HCT116 (cell line): Measurements from ENCODE around the gene HK3. TPM values are rescaled to one million over a fixed set of nuclear protein-coding genes. Genes with fewer than 3 reads are reported as not detected.

Experiments used
- ATAC-seq: fragments of 200-7000 bp; cut with Tn5 transposase; 2 replicates; pipeline ENCODE4 v1.9.1; 2020; ENCODE audit warnings: mild to moderate bottlenecking, moderate library complexity
- BruUV-seq: library from RNA; stranded (reverse); fragments of 400-500 nt; replicated peaks from 2 replicates; lab custom pipeline; 2021; lab: Mats Ljungman, UMichigan
- CTCF ChIA-PET: fragments of 300-600 bp; sonication (Branson Sonifier 250); formaldehyde crosslinking; loops from one replicate; lab custom pipeline; 2021; ENCODE audit warnings: antibody characterized with exemption; lab: Charles Lee
- POLR2A ChIA-PET: fragments of 300-600, 350-600 bp; sonication (Branson Sonifier 250); formaldehyde crosslinking; loops from one replicate; lab custom pipeline; 2021; ENCODE audit warnings: antibody characterized with exemption; lab: Charles Lee
- RAD21 ChIA-PET, 2 experiments: fragments of 300-600 bp; sonication (Branson Sonifier 250); formaldehyde crosslinking; loops; one replicate each; lab custom pipeline; 2023; ENCODE audit warnings: low total read pairs in 2 of 2; ENCODE audit not compliant: uncharacterized antibody in 2 of 2, unreplicated experiment in 2 of 2, low non-redundant PET in 1 of 2; lab: Charles Lee
- DNase-seq: peaks from one replicate; pipeline ENCODE4 v3.0.0-alpha.2; 2010; ENCODE audit warnings: low read depth, low spot score
- H2AFZ ChIP-seq: fragments of 200-600 bp; shearing (Covaris generic), sonication (generic); 2 replicates; pipeline ENCODE4 v1.6.1; 2017; ENCODE audit warnings: low read depth, mixed run types, mixed read lengths, antibody characterized with exemption, low read length; ENCODE audit not compliant: poor library complexity, severe bottlenecking
- H3K27ac ChIP-seq: 2 replicates; pipeline ENCODE4 v1.5.1; 2012; ENCODE audit warnings: low read depth, low read length
- H3K27me3 ChIP-seq: fragments of 200-600 bp; sonication (generic); 2 replicates; pipeline ENCODE4 v1.6.1; 2016; ENCODE audit warnings: mixed run types, low read length, mixed read lengths; ENCODE audit not compliant: insufficient read depth
- H3K36me3 ChIP-seq, 2 experiments: fragments of 200-500 bp in 1 of 2; fragments of 200-600 bp in 1 of 2; sonication (Bioruptor generic) in 1 of 2; sonication (generic) in 1 of 2; 2 replicates each; pipeline versions ENCODE4 v1.5.1 to v1.6.1; 2014 to 2016; ENCODE audit warnings: low read length in 2 of 2, inconsistent platforms in 1 of 2, mixed read lengths in 1 of 2, mixed run types in 1 of 2; ENCODE audit not compliant: insufficient read depth in 2 of 2, control insufficient read depth in 1 of 2
- H3K4me1 ChIP-seq, 2 experiments: fragments of 200-600 bp in 1 of 2; sonication (generic) in 1 of 2; 2 replicates each; pipeline versions ENCODE4 v1.5.1 to v1.6.1; 2012 to 2017; ENCODE audit warnings: low read length in 2 of 2, inconsistent platforms in 1 of 2, mild to moderate bottlenecking in 1 of 2, mixed read lengths in 1 of 2, mixed run types in 1 of 2, moderate library complexity in 1 of 2; ENCODE audit not compliant: insufficient read depth in 2 of 2, control insufficient read depth in 1 of 2
- H3K4me2 ChIP-seq: fragments of 200-600 bp; sonication (generic); 2 replicates; pipeline ENCODE4 v1.6.1; 2017; ENCODE audit warnings: mixed run types, low read length, mixed read lengths
- H3K4me3 ChIP-seq, 2 experiments: fragments of 200-600 bp in 1 of 2; sonication (generic) in 1 of 2; replicated peaks in 1 of 2; 2 replicates each; pipeline ENCODE4 v1.5.1; 2011 to 2016; ENCODE audit warnings: low read length in 2 of 2, control low read depth in 1 of 2, low read depth in 1 of 2, mild to moderate bottlenecking in 1 of 2, mixed read lengths in 1 of 2, mixed run types in 1 of 2
- H3K79me2 ChIP-seq: fragments of 200-600 bp; sonication (generic); 2 replicates; pipeline ENCODE4 v1.6.1; 2017; ENCODE audit warnings: mild to moderate bottlenecking, mixed run types, low read length, moderate library complexity, mixed read lengths; ENCODE audit not compliant: insufficient read depth
- H3K9ac ChIP-seq: fragments of 200-600 bp; sonication (generic); 2 replicates; pipeline ENCODE4 v1.6.1; 2016; ENCODE audit warnings: low read length, mixed read lengths
- H3K9me2 ChIP-seq: fragments of 200-600 bp; sonication (generic), shearing (Covaris generic); 2 replicates; pipeline ENCODE4 v1.6.1; 2017; ENCODE audit warnings: mixed run types, mild to moderate bottlenecking, moderate library complexity; ENCODE audit not compliant: insufficient read depth
- H3K9me3 ChIP-seq, 2 experiments: fragments of 200-500 bp in 1 of 2; fragments of 200-600 bp in 1 of 2; sonication (Bioruptor generic) in 1 of 2; sonication (generic) in 1 of 2; 2 replicates each; pipeline ENCODE4 v1.6.1; 2014 to 2017; ENCODE audit warnings: low read length in 2 of 2, mixed read lengths in 2 of 2, inconsistent platforms in 1 of 2, low read depth in 1 of 2, mild to moderate bottlenecking in 1 of 2, mixed run types in 1 of 2, moderate library complexity in 1 of 2; ENCODE audit not compliant: control insufficient read depth in 1 of 2, insufficient read depth in 1 of 2
- H4K20me1 ChIP-seq: fragments of 200-600 bp; sonication (generic), shearing (Covaris generic); 2 replicates; pipeline ENCODE4 v1.6.1; 2017; ENCODE audit warnings: mixed run types, mild to moderate bottlenecking, moderate library complexity; ENCODE audit not compliant: insufficient read depth
- CBX3 ChIP-seq: IDR thresholded peaks from 2 replicates; pipeline ENCODE4 v1.6.1; 2012; ENCODE audit warnings: low read depth
- CEBPB ChIP-seq: IDR thresholded peaks from 2 replicates; pipeline ENCODE4 v1.6.1; 2012; ENCODE audit warnings: low read depth
- EZH2phosphoT487 ChIP-seq: fragments of 200-600 bp; IDR thresholded peaks from 2 replicates; pipeline ENCODE4 v1.6.1; 2018; ENCODE audit warnings: antibody characterized with exemption, borderline replicate concordance
- JUND ChIP-seq: IDR thresholded peaks from 2 replicates; pipeline ENCODE4 v1.6.1; 2012
- RAD21 ChIP-seq: IDR thresholded peaks from 2 replicates; pipeline ENCODE4 v1.6.1; 2012; ENCODE audit warnings: low read depth, mild to moderate bottlenecking
- SIN3A ChIP-seq: IDR thresholded peaks from 2 replicates; pipeline ENCODE4 v1.6.1; 2012; ENCODE audit warnings: low read depth
- SRF ChIP-seq: IDR thresholded peaks from 2 replicates; pipeline ENCODE4 v1.6.1; 2012; ENCODE audit warnings: low read depth
- ZNF274 ChIP-seq: fragments of 200-500 bp; sonication (Bioruptor generic); IDR thresholded peaks from 2 replicates; pipeline ENCODE4 v1.6.1; 2014; ENCODE audit warnings: mild to moderate bottlenecking, low read depth, low read length, inconsistent platforms
- intact Hi-C: fragments of 100-400 bp; cut with micrococcal nuclease; formaldehyde crosslinking; loops from 2 replicates; pipeline ENCODE4 v1.10.0; 2022
- total RNA-seq: library from RNA; stranded (reverse); gene quantifications from one replicate; pipeline ENCODE4 v1.2.1, GENCODE V29; 2021; ENCODE audit not compliant: unreplicated experiment
- TF ChIP-seq, protein P1 (sequence below), 3 experiments: fragments of 200-600 bp in 1 of 3; sonication (generic) in 1 of 3; IDR thresholded peaks in 2 of 3; conservative IDR thresholded peaks in 1 of 3; 2 replicates each; pipeline ENCODE4 v1.5.1; 2012 to 2017; ENCODE audit warnings: low read depth in 2 of 3, low read length in 2 of 3, antibody characterized with exemption in 1 of 3, borderline replicate concordance in 1 of 3, control low read depth in 1 of 3, mild to moderate bottlenecking in 1 of 3, mixed read lengths in 1 of 3, mixed run types in 1 of 3, moderate library complexity in 1 of 3; ENCODE audit not compliant: insufficient read depth in 1 of 3

Gene HK3
- total RNA-seq, 1 experiment from 2014 or later, result 0.30 TPM

DNA sequence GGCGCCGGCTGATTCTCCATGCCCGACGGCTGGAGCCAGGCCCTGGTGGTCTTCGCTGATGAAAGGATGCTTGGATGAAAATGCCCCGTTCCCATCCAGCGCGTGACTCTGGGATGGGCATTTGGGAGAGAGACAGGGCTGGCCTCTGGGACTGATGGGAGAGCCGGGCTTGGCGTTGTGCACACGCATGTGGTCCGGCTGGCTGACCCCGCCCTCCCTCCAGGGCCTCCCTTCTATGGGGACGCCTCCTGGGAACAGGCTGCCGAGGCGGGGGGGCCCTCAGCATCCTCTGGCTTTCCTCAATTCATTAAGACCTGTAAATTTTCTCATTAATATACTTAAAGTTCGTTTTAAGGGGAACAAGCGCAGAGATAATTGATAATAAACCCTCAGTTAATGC, 52.0 kb downstream of the HK3 start:
- DNase-seq (no peak), ATAC-seq (no peak)
- H3K4me1 ChIP-seq, result no peaks in the 10 kb centered on the region
- no peaks in the 10 kb centered on the region for H3K79me2 ChIP-seq
- no peaks in the 10 kb centered on the region for H3K9me3 ChIP-seq
- H3K9ac ChIP-seq, result no peak overlapping the region
- intact Hi-C loops, result no loop called here
- no TSS peak for BruUV-seq
- CTCF ChIA-PET, result no interaction called here
- no peaks in the 10 kb centered on the region for H3K9me2 ChIP-seq
- H3K27me3 ChIP-seq, result no peaks in the 10 kb centered on the region
- no peak overlapping the region for H3K4me2 ChIP-seq
- POLR2A ChIA-PET, result no interaction called here
- RAD21 ChIA-PET, result no interaction called here
- no peaks in the 10 kb centered on the region for H4K20me1 ChIP-seq
- no peak overlapping the region for H2AFZ ChIP-seq
- no peak overlapping the region for H3K27ac ChIP-seq
- no peak overlapping the region for H3K4me3 ChIP-seq
- TF ChIP-seq RAD21, result no peak
- TF ChIP-seq SIN3A, result no peak
- TF ChIP-seq ZNF274, result no peak
- no peak for TF ChIP-seq CEBPB
- TF ChIP-seq, all 23 proteins: peak for 0
- no peaks in the 10 kb centered on the region for H3K36me3 ChIP-seq

DNA sequence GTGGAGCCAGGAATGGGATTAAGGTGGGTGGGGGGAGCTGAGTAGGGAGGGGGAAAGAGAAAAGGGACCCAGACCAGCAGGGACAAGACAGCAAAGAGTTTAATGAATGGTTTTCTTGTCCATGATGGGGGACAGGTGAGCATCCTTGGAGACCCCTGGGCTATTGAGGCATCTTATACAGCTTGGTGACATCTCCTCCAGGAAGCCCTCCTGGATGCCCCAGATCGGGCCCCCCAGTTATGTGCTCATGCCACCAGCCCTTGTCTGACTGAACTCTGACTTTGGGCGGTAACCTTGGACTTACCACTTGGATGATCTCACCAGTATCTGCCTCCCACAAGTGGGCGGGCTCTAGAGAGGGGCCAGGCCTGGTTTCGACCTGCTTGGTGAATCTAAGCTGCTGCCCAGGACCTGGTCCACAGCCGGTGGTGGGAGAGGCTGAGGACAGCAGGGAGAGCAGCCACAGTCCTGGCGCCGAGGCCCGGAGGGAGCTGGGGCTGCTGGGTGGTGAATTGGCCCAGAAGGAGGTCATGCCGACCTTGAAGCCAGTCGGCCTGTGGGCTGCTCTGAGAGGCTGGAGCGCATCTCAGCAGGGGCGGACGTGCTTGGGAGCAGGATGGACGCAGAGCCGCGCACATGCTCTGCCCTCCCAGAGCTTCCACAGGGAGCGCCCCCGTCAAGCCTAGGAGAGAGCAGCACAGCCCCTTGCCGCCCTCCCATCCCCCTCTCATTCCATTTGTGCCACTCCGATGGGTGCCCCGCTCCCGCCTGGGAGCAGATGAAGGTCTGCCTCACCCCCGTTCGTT, 52.6 kb downstream of the HK3 start:
- no peaks in the 10 kb centered on the region for H3K9me2 ChIP-seq
- H3K36me3 ChIP-seq, result no peaks in the 10 kb centered on the region
- H3K4me2 ChIP-seq, result no peak overlapping the region
- no peaks in the 10 kb centered on the region for H3K9me3 ChIP-seq
- no peaks in the 10 kb centered on the region for H3K27me3 ChIP-seq
- no peaks in the 10 kb centered on the region for H4K20me1 ChIP-seq
- no peak overlapping the region for H3K4me3 ChIP-seq
- DNase-seq (no peak), ATAC-seq (peak; percentile 56)
- H3K27ac ChIP-seq, result no peak overlapping the region
- no peaks in the 10 kb centered on the region for H3K79me2 ChIP-seq
- intact Hi-C loops, result no loop called here
- H3K4me1 ChIP-seq, result no peaks in the 10 kb centered on the region
- no peak overlapping the region for H3K9ac ChIP-seq
- ChIA-PET POLR2A (no interaction called here), RAD21 (no interaction called here), CTCF (no interaction called here)
- no peak overlapping the region for H2AFZ ChIP-seq
- BruUV-seq, result no TSS peak
- no peak for TF ChIP-seq EZH2phosphoT487
- TF ChIP-seq RAD21, result no peak
- TF ChIP-seq, protein P1, sequence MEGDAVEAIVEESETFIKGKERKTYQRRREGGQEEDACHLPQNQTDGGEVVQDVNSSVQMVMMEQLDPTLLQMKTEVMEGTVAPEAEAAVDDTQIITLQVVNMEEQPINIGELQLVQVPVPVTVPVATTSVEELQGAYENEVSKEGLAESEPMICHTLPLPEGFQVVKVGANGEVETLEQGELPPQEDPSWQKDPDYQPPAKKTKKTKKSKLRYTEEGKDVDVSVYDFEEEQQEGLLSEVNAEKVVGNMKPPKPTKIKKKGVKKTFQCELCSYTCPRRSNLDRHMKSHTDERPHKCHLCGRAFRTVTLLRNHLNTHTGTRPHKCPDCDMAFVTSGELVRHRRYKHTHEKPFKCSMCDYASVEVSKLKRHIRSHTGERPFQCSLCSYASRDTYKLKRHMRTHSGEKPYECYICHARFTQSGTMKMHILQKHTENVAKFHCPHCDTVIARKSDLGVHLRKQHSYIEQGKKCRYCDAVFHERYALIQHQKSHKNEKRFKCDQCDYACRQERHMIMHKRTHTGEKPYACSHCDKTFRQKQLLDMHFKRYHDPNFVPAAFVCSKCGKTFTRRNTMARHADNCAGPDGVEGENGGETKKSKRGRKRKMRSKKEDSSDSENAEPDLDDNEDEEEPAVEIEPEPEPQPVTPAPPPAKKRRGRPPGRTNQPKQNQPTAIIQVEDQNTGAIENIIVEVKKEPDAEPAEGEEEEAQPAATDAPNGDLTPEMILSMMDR (IDR thresholded peaks at IDR 0.05 in 2 of 3, conservative IDR thresholded peaks at IDR 0.05 in 1 of 3; ENCODE audit: borderline replicate concordance in 1 of 3, insufficient read depth in 1 of 3, low read depth in 2 of 3, low read length in 2 of 3), result no peak
- no peak for TF ChIP-seq CBX3
- TF ChIP-seq JUND, result no peak
- no peak for TF ChIP-seq SRF
